Endothelial cell of umbilical vein (primary cell): ENCODE data around the gene ADAMTS6. TPM values are rescaled to one million over a fixed set of nuclear protein-coding genes. Genes with fewer than 3 reads are reported as not detected.

Experiments
- BruUV-seq: library from RNA; stranded (reverse); fragments of 400-500 nt; replicated peaks from 2 replicates; lab custom pipeline; 2021; lab: Mats Ljungman, UMichigan
- CTCF ChIA-PET: fragments of 300-600, 350-600 bp; sonication (Branson Sonifier 250); formaldehyde crosslinking; loops from one replicate; lab custom pipeline; 2021; ENCODE audit warnings: antibody characterized with exemption, inconsistent platforms; lab: Charles Lee
- POLR2A ChIA-PET: fragments of 300-600, 350-600 bp; sonication (Branson Sonifier 250); formaldehyde crosslinking; loops from one replicate; lab custom pipeline; 2021; ENCODE audit warnings: antibody characterized with exemption, inconsistent platforms; lab: Charles Lee
- DNase-seq: peaks from one replicate; pipeline ENCODE4 v3.0.0-alpha.2; 2011; ENCODE audit warnings: low read depth, low spot score
- FAIRE-seq: peaks from 2 replicates; lab custom pipeline; 2011; peaks lifted over from hg19 to GRCh38; lab: Jason Lieb, UNC
- H2AFZ ChIP-seq: 2 replicates; pipeline ENCODE4 v1.6.0; 2012; ENCODE audit warnings: low read depth, low read length, control low read depth, inconsistent platforms
- H3K27ac ChIP-seq: 2 replicates; pipeline ENCODE4 v1.5.1; 2011; ENCODE audit warnings: low read depth, mild to moderate bottlenecking, control low read depth, low read length, moderate library complexity; ENCODE audit not compliant: insufficient read depth
- H3K27me3 ChIP-seq, 2 experiments: 2 replicates each; pipeline versions ENCODE4 v1.6.0 to v1.6.1; 2011; ENCODE audit warnings: low read length in 2 of 2, mixed read lengths in 1 of 2; ENCODE audit not compliant: control insufficient read depth in 2 of 2, insufficient read depth in 2 of 2
- H3K36me3 ChIP-seq, 2 experiments: 2 replicates in 1 of 2; 3 replicates in 1 of 2; pipeline ENCODE4 v1.5.1; 2011; ENCODE audit warnings: low read length in 2 of 2, mild to moderate bottlenecking in 1 of 2, moderate library complexity in 1 of 2; ENCODE audit not compliant: control insufficient read depth in 2 of 2, insufficient read depth in 2 of 2; ENCODE audit errors: extremely low read depth in 1 of 2
- H3K4me1 ChIP-seq: 3 replicates; pipeline ENCODE4 v1.5.1; 2011; ENCODE audit warnings: mild to moderate bottlenecking, low read length; ENCODE audit not compliant: control insufficient read depth, insufficient read depth; ENCODE audit errors: extremely low read depth
- H3K4me2 ChIP-seq: 2 replicates; pipeline ENCODE4 v1.6.1; 2011; ENCODE audit warnings: low read length, control low read depth, mixed read lengths; ENCODE audit not compliant: insufficient read depth
- H3K4me3 ChIP-seq, 3 experiments: fragments of 200-600 bp in 1 of 3; sonication (generic), shearing (Covaris generic) in 1 of 3; replicated peaks in 1 of 3; 2 replicates each; pipeline ENCODE4 v1.5.1; 2011 to 2016; ENCODE audit warnings: control low read depth in 3 of 3, low read length in 3 of 3, mild to moderate bottlenecking in 2 of 3, inconsistent platforms in 1 of 3, low read depth in 1 of 3, moderate library complexity in 1 of 3; ENCODE audit not compliant: insufficient read depth in 1 of 3
- H3K79me2 ChIP-seq: 2 replicates; pipeline ENCODE4 v1.6.0; 2012; ENCODE audit warnings: low read length, inconsistent platforms; ENCODE audit not compliant: control insufficient read depth, insufficient read depth
- H3K9ac ChIP-seq: replicated peaks from 2 replicates; pipeline ENCODE3; 2011; ENCODE audit warnings: low read length, control low read depth; ENCODE audit not compliant: insufficient read depth; ENCODE audit errors: extremely low read depth
- H3K9me1 ChIP-seq: replicated peaks from 3 replicates; pipeline ENCODE4 v1.6.0; 2011; ENCODE audit warnings: mild to moderate bottlenecking, low read length; ENCODE audit not compliant: control insufficient read depth, insufficient read depth; ENCODE audit errors: extremely low read depth
- H3K9me3 ChIP-seq: replicated peaks from 2 replicates; pipeline ENCODE4 v1.5.1; 2012; ENCODE audit warnings: low read length, inconsistent platforms; ENCODE audit not compliant: control insufficient read depth, insufficient read depth
- H4K20me1 ChIP-seq: replicated peaks from 2 replicates; pipeline ENCODE3; 2011; ENCODE audit warnings: mild to moderate bottlenecking, low read length; ENCODE audit not compliant: control insufficient read depth, insufficient read depth; ENCODE audit errors: extremely low read depth
- CTCF ChIP-seq, 2 donors: IDR thresholded peaks; 1 replicate in 1 of 2; 2 replicates in 1 of 2; pipeline ENCODE4 v1.5.1; 2011; ENCODE audit warnings: low read length in 2 of 2, mild to moderate bottlenecking in 2 of 2, moderate library complexity in 2 of 2, control low read depth in 1 of 2, inconsistent platforms in 1 of 2, low read depth in 1 of 2; ENCODE audit not compliant: insufficient read depth in 1 of 2; ENCODE audit errors: extremely low read depth in 1 of 2
- EZH2 ChIP-seq: IDR thresholded peaks from 2 replicates; pipeline ENCODE4 v1.6.1; 2012; ENCODE audit warnings: borderline replicate concordance, low read depth, mild to moderate bottlenecking, moderate library complexity, low read length, inconsistent platforms; ENCODE audit not compliant: severe bottlenecking
- FOS ChIP-seq: IDR thresholded peaks from 2 replicates; pipeline ENCODE4 v1.6.1; 2011; ENCODE audit warnings: mild to moderate bottlenecking, low read length, moderate library complexity, borderline replicate concordance; ENCODE audit not compliant: insufficient read depth
- GATA2 ChIP-seq: IDR thresholded peaks from 2 replicates; pipeline ENCODE4 v1.7.0; 2011; ENCODE audit warnings: low read depth, mild to moderate bottlenecking, moderate library complexity, mixed read lengths, low read length; ENCODE audit not compliant: insufficient read length, insufficient read depth
- JUN ChIP-seq: IDR thresholded peaks from 2 replicates; pipeline ENCODE4 v1.6.1; 2011; ENCODE audit warnings: borderline replicate concordance, low read depth; ENCODE audit not compliant: insufficient read length, insufficient read depth
- MYC ChIP-seq: IDR thresholded peaks from one replicate; pipeline ENCODE4 v1.6.1; 2011; ENCODE audit warnings: mild to moderate bottlenecking, low read depth, low read length
- POLR2A ChIP-seq: IDR thresholded peaks from 2 replicates; pipeline ENCODE4 v1.6.1; 2012; ENCODE audit warnings: low read depth, mild to moderate bottlenecking, control low read depth, low read length
- POLR2AphosphoS5 ChIP-seq: IDR thresholded peaks from 2 replicates; pipeline ENCODE4 v1.6.1; 2012; ENCODE audit warnings: low read depth, mild to moderate bottlenecking, control low read depth, low read length, moderate library complexity; ENCODE audit not compliant: insufficient read depth
- dilution Hi-C: fragments of 300-500 bp; cut with MboI; formaldehyde crosslinking; loops from one replicate; pipeline ENCODE4 v1.15.0; 2019; ENCODE audit warnings: low sequenced_read_pairs; ENCODE audit not compliant: extremely low pct_ligation_motif_present
- intact Hi-C: fragments of 100-400 bp; cut with micrococcal nuclease; formaldehyde crosslinking; loops from one replicate; pipeline ENCODE4 v1.10.0; 2022
- polyA plus RNA-seq, 4 experiments: library from polyadenylated mRNA; depleted of rRNA in 3 of 4; stranded (reverse) in 3 of 4; unstranded in 1 of 4; fragments of >200 nt; gene quantifications; 2 replicates each; pipeline versions ENCODE4 v1.2.1 to v1.2.3, GENCODE V29; 2011 to 2012; ENCODE audit warnings: missing spikeins in 1 of 4
- total RNA-seq: library from RNA; stranded (reverse); gene quantifications from 2 replicates; pipeline ENCODE4 v1.2.3, GENCODE V29; 2021
- TF ChIP-seq, protein P1 (sequence below): IDR thresholded peaks from 2 replicates; pipeline ENCODE4 v1.6.1; 2011; ENCODE audit not compliant: insufficient read depth, insufficient read length

ADAMTS6 gene
- total and polyA plus RNA-seq, 2 donors (not counting 3 experiments of a cell fraction or from before 2014, with no cell fraction given), result 20.4 to 43.4 TPM

DNA sequence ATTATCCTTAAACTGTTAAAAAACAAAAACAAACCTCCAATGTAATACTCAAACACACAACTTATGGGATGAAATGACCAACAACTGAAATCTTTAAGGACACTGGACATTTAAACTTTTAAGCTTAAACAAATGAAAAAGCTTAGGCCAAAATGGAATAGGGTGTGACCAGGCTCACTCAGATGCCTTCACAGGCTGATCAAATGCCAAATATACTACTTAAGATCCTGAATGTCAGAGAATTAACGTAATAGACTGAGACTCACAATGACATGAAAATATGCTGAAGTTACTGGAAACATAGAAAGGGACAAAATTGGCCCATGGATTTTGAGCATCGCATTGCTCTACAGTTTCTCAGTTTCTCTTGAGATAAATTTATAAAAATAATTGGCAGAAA is 286.8 kb downstream of the ADAMTS6 start:
- dilution Hi-C loops (no loop called here), intact Hi-C loops (loop anchor here (5.0 kb wide), 1 partner anchor 67 kb away; no protein-coding TSS in a partner anchor)
- no TSS peak for BruUV-seq
- H2AFZ ChIP-seq, result no peak overlapping the region
- no peaks in the 10 kb centered on the region for H3K9me1 ChIP-seq
- H3K4me3 ChIP-seq, result no peak overlapping the region
- peaks cover 0 to 14% of the 10 kb centered on the region in 2 experiments for H3K36me3 ChIP-seq
- H3K4me2 ChIP-seq, result no peak overlapping the region
- H3K9me3 ChIP-seq, result no peaks in the 10 kb centered on the region
- no peak for DNase-seq
- H3K27me3 ChIP-seq, result no peaks in the 10 kb centered on the region
- H3K79me2 ChIP-seq, result no peaks in the 10 kb centered on the region
- H3K4me1 ChIP-seq, result peaks cover 34% of the 10 kb centered on the region
- CTCF ChIA-PET, result no interaction called here
- H3K27ac ChIP-seq, result no peak overlapping the region
- FAIRE-seq, result no peak
- no peak overlapping the region for H3K9ac ChIP-seq
- POLR2A ChIA-PET, result no interaction called here
- TF ChIP-seq EZH2 (no peak), MYC (no peak), CTCF (IDR thresholded peaks at IDR 0.05; ENCODE audit: extremely low read depth in 1 of 2, insufficient read depth in 1 of 2, low read depth in 1 of 2, low read length in 2 of 2) (no peak), POLR2AphosphoS5 (no peak), JUN (no peak)
- H4K20me1 ChIP-seq, result no peaks in the 10 kb centered on the region

DNA sequence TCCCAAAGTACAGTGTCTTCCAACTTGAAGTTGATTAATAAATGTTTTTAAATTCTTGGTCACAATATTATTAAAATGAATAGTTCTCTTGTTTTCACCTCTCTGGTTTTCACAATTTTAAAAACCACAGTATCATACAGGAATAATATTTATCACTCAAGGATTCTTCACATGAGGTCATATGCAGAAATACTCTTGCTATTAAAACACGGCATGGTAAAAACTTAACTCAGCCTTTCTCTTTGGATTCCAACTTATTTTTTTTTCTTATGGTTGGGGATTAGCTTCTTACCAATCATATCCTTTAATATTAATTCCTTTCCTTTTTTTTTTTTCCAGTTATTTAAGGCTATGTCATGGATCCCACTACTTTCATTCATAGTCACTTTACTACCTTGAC is 289.4 kb downstream of the ADAMTS6 start:
- Histone ChIP-seq H3K9me3 (no peaks in the 10 kb centered on the region), H2AFZ (no peak overlapping the region), H4K20me1 (no peaks in the 10 kb centered on the region), H3K27ac (no peak overlapping the region), H3K4me1 (peaks cover 20% of the 10 kb centered on the region), H3K9me1 (no peaks in the 10 kb centered on the region), H3K27me3 (no peaks in the 10 kb centered on the region), H3K79me2 (no peaks in the 10 kb centered on the region), H3K9ac (no peak overlapping the region), H3K4me2 (no peak overlapping the region), H3K36me3 (peaks cover 0 to 15% of the 10 kb centered on the region in 2 experiments), H3K4me3 (no peak overlapping the region)
- CTCF ChIA-PET, result interaction anchor here (2.0 kb wide), 1 partner anchor 55 kb away, joined by 5 read pairs; no protein-coding TSS in a partner anchor
- no peak for DNase-seq
- dilution Hi-C loops, result no loop called here
- POLR2A ChIA-PET, result no interaction called here
- no peak for TF ChIP-seq POLR2AphosphoS5
- no peak for TF ChIP-seq POLR2A
- no peak for TF ChIP-seq CTCF (IDR thresholded peaks at IDR 0.05; ENCODE audit: extremely low read depth in 1 of 2, insufficient read depth in 1 of 2, low read depth in 1 of 2, low read length in 2 of 2)
- no peak for TF ChIP-seq GATA2
- no peak for TF ChIP-seq FOS
- no peak for TF ChIP-seq EZH2
- TF ChIP-seq JUN, result no peak
- TF ChIP-seq, protein P1, sequence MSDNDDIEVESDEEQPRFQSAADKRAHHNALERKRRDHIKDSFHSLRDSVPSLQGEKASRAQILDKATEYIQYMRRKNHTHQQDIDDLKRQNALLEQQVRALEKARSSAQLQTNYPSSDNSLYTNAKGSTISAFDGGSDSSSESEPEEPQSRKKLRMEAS, result no peak
- no peak for TF ChIP-seq MYC
- BruUV-seq, result no TSS peak
- FAIRE-seq, result no peak
- intact Hi-C loops, result no loop called here
